OCI-LY1 (cell line): ENCODE measurements around the gene TECPR2.

Source experiments
- EZH2 ChIP-seq: fragments of 200-600 bp; sonication (generic), shearing (Covaris generic); IDR thresholded peaks from 2 replicates; pipeline ENCODE4 v1.8.0; 2017; ENCODE audit warnings: borderline replicate concordance, mixed run types, mild to moderate bottlenecking, antibody characterized with exemption, low read length, moderate library complexity, mixed read lengths
- TF ChIP-seq, protein P1 (sequence below): fragments of 200-600 bp; sonication (generic), shearing (Covaris generic); IDR thresholded peaks from 2 replicates; pipeline ENCODE4 v1.5.1; 2017; ENCODE audit warnings: mild to moderate bottlenecking, antibody characterized with exemption, low read length, moderate library complexity, mixed read lengths

DNA sequence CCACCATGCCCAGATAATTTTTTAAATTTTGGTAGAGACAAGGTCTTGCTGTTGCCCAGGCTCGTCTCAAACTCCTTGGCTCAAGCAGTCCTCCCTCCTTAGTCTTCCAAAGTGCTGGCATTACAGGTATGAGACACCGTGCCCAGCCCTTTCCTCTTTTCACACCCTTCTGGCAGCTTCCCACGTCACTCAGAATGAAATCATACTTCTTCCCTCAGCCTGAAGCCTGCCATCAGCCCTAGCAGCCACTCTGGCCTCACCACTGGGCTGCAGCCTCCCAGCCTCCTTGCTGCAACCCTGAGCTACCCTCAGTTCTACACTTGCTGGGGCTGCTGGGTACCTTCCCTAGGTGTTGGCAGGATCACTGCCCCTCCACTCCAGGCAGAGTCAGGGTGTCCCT, 128.6 kb downstream of the TECPR2 start:
- TF ChIP-seq, protein P1, sequence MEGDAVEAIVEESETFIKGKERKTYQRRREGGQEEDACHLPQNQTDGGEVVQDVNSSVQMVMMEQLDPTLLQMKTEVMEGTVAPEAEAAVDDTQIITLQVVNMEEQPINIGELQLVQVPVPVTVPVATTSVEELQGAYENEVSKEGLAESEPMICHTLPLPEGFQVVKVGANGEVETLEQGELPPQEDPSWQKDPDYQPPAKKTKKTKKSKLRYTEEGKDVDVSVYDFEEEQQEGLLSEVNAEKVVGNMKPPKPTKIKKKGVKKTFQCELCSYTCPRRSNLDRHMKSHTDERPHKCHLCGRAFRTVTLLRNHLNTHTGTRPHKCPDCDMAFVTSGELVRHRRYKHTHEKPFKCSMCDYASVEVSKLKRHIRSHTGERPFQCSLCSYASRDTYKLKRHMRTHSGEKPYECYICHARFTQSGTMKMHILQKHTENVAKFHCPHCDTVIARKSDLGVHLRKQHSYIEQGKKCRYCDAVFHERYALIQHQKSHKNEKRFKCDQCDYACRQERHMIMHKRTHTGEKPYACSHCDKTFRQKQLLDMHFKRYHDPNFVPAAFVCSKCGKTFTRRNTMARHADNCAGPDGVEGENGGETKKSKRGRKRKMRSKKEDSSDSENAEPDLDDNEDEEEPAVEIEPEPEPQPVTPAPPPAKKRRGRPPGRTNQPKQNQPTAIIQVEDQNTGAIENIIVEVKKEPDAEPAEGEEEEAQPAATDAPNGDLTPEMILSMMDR = no peak
- no peak for TF ChIP-seq EZH2
